Measurements from ENCODE around the gene ZNF814.

The ZNF814 gene

DNA sequence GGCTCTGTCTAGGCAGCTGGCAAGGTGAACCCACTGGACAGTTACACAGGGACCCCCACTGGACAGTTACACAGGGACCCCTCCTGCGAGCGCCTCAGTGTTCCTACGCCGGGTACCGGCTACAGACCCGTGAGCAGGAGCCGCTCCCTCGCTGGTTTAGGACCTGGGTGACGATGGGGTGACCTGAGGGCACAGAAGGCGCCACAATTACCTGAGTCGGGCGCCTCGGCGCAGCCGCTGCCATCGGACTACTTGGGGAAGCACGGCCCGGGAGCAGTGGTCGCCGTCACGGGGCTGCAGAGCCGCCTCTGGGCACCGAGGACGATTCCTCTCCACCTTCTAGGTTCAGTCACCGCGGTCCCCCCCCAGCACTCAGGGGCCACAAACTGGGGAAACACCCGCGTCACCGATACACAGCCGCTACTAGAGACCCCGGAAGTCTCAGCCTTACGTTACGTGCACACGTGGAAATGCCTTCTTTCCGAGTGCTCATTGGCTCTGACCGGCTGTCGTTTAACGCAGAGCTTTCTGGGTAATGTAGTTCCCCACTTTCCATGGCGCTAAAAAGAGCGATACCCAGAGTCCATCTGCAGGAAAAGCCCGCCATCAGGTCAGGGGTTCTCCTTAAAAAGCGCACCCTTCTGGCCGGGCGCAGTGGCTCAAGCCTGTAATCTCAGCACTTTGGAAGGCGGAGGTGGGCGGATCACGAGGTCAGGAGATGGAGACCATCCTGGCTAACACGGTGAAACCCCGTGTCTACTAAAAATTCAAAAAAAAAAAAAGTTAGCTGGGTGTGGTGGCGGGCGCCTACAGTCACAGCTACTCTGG, 27.5 kb upstream of the ZNF814 start, which contains the start of gene ZNF417 (continued):
- TF ChIP-seq, protein P1, sequence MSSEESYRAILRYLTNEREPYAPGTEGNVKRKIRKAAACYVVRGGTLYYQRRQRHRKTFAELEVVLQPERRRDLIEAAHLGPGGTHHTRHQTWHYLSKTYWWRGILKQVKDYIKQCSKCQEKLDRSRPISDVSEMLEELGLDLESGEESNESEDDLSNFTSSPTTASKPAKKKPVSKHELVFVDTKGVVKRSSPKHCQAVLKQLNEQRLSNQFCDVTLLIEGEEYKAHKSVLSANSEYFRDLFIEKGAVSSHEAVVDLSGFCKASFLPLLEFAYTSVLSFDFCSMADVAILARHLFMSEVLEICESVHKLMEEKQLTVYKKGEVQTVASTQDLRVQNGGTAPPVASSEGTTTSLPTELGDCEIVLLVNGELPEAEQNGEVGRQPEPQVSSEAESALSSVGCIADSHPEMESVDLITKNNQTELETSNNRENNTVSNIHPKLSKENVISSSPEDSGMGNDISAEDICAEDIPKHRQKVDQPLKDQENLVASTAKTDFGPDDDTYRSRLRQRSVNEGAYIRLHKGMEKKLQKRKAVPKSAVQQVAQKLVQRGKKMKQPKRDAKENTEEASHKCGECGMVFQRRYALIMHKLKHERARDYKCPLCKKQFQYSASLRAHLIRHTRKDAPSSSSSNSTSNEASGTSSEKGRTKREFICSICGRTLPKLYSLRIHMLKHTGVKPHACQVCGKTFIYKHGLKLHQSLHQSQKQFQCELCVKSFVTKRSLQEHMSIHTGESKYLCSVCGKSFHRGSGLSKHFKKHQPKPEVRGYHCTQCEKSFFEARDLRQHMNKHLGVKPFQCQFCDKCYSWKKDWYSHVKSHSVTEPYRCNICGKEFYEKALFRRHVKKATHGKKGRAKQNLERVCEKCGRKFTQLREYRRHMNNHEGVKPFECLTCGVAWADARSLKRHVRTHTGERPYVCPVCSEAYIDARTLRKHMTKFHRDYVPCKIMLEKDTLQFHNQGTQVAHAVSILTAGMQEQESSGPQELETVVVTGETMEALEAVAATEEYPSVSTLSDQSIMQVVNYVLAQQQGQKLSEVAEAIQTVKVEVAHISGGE (tag by site-specific recombination; conservative IDR thresholded peaks at IDR 0.05; ENCODE audit: low read depth), result peak; percentile 77
- peak; percentile 78 for TF ChIP-seq ZXDB (tag by site-specific recombination; IDR thresholded peaks at IDR 0.05)
- 0 out of 2 replicates have a peak, but pooled peaks have one; percentile 21 for TF ChIP-seq ZSCAN30 (tag by site-specific recombination; IDR thresholded peaks at IDR 0.05)
- TF ChIP-seq, protein P2, sequence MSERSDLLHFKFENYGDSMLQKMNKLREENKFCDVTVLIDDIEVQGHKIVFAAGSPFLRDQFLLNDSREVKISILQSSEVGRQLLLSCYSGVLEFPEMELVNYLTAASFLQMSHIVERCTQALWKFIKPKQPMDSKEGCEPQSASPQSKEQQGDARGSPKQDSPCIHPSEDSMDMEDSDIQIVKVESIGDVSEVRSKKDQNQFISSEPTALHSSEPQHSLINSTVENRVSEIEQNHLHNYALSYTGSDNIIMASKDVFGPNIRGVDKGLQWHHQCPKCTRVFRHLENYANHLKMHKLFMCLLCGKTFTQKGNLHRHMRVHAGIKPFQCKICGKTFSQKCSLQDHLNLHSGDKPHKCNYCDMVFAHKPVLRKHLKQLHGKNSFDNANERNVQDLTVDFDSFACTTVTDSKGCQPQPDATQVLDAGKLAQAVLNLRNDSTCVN (tag by site-specific recombination; optimal IDR thresholded peaks at IDR 0.05), result peak; percentile 56
- TF ChIP-seq, protein P3, sequence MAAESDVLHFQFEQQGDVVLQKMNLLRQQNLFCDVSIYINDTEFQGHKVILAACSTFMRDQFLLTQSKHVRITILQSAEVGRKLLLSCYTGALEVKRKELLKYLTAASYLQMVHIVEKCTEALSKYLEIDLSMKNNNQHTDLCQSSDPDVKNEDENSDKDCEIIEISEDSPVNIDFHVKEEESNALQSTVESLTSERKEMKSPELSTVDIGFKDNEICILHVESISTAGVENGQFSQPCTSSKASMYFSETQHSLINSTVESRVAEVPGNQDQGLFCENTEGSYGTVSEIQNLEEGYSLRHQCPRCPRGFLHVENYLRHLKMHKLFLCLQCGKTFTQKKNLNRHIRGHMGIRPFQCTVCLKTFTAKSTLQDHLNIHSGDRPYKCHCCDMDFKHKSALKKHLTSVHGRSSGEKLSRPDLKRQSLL (tag by site-specific recombination; IDR thresholded peaks at IDR 0.05), result peak; percentile 69; the same call in 1 of the 2 replicates
- TF ChIP-seq ZBTB48 (tag by site-specific recombination; IDR thresholded peaks at IDR 0.05), result peak; percentile 75; the same call in 1 of the 2 replicates
- TF ChIP-seq ZBTB8A (tag by site-specific recombination; IDR thresholded peaks at IDR 0.05), result peak; percentile 67; the same call in 1 of the 2 replicates
- peak; percentile 47; the same call in 1 of the 2 replicates for TF ChIP-seq KLF8 (tag by site-specific recombination; IDR thresholded peaks at IDR 0.05)
- TF ChIP-seq ZNF561 (tag by site-specific recombination; IDR thresholded peaks at IDR 0.05; ENCODE audit: borderline replicate concordance), result peak; percentile 85; the same call in 1 of the 2 replicates
- TF ChIP-seq, protein P4, sequence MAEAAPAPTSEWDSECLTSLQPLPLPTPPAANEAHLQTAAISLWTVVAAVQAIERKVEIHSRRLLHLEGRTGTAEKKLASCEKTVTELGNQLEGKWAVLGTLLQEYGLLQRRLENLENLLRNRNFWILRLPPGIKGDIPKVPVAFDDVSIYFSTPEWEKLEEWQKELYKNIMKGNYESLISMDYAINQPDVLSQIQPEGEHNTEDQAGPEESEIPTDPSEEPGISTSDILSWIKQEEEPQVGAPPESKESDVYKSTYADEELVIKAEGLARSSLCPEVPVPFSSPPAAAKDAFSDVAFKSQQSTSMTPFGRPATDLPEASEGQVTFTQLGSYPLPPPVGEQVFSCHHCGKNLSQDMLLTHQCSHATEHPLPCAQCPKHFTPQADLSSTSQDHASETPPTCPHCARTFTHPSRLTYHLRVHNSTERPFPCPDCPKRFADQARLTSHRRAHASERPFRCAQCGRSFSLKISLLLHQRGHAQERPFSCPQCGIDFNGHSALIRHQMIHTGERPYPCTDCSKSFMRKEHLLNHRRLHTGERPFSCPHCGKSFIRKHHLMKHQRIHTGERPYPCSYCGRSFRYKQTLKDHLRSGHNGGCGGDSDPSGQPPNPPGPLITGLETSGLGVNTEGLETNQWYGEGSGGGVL (tag by site-specific recombination; IDR thresholded peaks at IDR 0.05), result peak; percentile 65
- TF ChIP-seq, protein P5, sequence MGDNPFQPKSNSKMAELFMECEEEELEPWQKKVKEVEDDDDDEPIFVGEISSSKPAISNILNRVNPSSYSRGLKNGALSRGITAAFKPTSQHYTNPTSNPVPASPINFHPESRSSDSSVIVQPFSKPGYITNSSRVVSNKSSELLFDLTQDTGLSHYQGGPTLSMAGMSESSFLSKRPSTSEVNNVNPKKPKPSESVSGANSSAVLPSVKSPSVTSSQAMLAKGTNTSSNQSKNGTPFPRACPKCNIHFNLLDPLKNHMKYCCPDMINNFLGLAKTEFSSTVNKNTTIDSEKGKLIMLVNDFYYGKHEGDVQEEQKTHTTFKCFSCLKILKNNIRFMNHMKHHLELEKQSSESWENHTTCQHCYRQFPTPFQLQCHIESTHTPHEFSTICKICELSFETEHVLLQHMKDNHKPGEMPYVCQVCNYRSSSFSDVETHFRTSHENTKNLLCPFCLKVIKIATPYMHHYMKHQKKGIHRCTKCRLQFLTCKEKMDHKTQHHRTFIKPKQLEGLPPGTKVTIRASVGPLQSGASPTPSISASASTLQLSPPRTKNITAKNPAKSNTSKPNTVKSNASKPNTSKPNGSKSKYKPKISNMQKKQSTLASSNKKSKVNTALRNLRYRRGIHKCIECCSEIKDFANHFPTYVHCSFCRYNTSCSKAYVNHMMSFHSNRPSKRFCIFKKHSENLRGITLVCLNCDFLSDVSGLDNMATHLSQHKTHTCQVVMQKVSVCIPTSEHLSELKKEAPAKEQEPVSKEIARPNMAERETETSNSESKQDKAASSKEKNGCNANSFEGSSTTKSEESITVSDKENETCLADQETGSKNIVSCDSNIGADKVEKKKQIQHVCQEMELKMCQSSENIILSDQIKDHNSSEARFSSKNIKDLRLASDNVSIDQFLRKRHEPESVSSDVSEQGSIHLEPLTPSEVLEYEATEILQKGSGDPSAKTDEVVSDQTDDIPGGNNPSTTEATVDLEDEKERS (tag by site-specific recombination; IDR thresholded peaks at IDR 0.05), result peak; percentile 55; the same call in 1 of the 2 replicates
- peak; percentile 75 for TF ChIP-seq SP3 (tag by site-specific recombination; IDR thresholded peaks at IDR 0.05)
- TF ChIP-seq ZNF350 (tag by site-specific recombination; IDR thresholded peaks at IDR 0.05), result 0 out of 2 replicates have a peak, but pooled peaks have one; percentile 53

All from HEK293 (cell line).